ENCODE measurements around the gene FGA. TPM values are rescaled to one million over a fixed set of nuclear protein-coding genes. Genes with fewer than 3 reads are reported as not detected.

FGA gene
- total RNA-seq, 1 experiment from 2014 or later: 3.9 TPM

GRCh38 chr4:154542271-154542879, 48.2 kb downstream of the FGA start (continued):
- TF ChIP-seq YY1 (IDR thresholded peaks at IDR 0.05; ENCODE audit: extremely low read depth, insufficient replicate concordance, low read depth, low read length) (no peak), MAX (IDR thresholded peaks at IDR 0.05) (no peak), EZH2 (IDR thresholded peaks at IDR 0.05) (no peak), POLR2AphosphoS5 (IDR thresholded peaks at IDR 0.05; ENCODE audit: low read depth, low read length) (no peak), TCF7L2 (IDR thresholded peaks at IDR 0.05; ENCODE audit: borderline replicate concordance, extremely low read depth, insufficient read depth, insufficient read length) (no peak)

Other genes starting within 250 kb of the FGA start
- gene DCHS2, start 98.9 kb downstream of the FGA start, total RNA-seq (2021; ENCODE audit: unreplicated experiment): 0.05 TPM
- gene PLRG1, start 40.3 kb downstream of the FGA start, total RNA-seq (2021; ENCODE audit: unreplicated experiment): 141 TPM
- 2.0 TPM for gene FGB, start 27.7 kb downstream of the FGA start, total RNA-seq (2021; ENCODE audit: unreplicated experiment)
- gene FGG, start 21.9 kb upstream of the FGA start, total RNA-seq (2021; ENCODE audit: unreplicated experiment): 2.7 TPM
- 3.8 TPM for gene LRAT, start 153.3 kb upstream of the FGA start, total RNA-seq (2021; ENCODE audit: unreplicated experiment)
- 0.39 TPM for gene RBM46, start 190.5 kb upstream of the FGA start, total RNA-seq (2021; ENCODE audit: unreplicated experiment)